Left lobe of liver (tissue), 2 donors: ENCODE measurements around the gene SLC22A23. TPM values are rescaled to one million over a fixed set of nuclear protein-coding genes. Genes with fewer than 3 reads are reported as not detected.
"Not testable (repeated sequence)": the region's sequence is repeated elsewhere in the genome, so short reads cannot be mapped to it uniquely, and the experiment has no call there.

Experiments
- ATAC-seq: fragments of 200-7000 bp; cut with Tn5 transposase; one replicate; pipeline ENCODE4 v1.9.1; 2020; ENCODE audit warnings: mild to moderate bottlenecking, moderate library complexity
- DNase-seq: peaks from one replicate; pipeline ENCODE4 v3.0.0-alpha.2; 2020; ENCODE audit warnings: low spot score
- total RNA-seq: library from RNA; stranded (reverse); gene quantifications from one replicate; pipeline ENCODE4 v1.2.1, GENCODE V29; 2021
- donor health status: DM: no; HTN: no; CAD: no; lungs with moderate emphysema.
- donor health status: DM: no; HTN: yes; CAD: no.

SLC22A23 gene
- total RNA-seq, 1 donor from 2014 or later = 16.9 TPM

DNA sequence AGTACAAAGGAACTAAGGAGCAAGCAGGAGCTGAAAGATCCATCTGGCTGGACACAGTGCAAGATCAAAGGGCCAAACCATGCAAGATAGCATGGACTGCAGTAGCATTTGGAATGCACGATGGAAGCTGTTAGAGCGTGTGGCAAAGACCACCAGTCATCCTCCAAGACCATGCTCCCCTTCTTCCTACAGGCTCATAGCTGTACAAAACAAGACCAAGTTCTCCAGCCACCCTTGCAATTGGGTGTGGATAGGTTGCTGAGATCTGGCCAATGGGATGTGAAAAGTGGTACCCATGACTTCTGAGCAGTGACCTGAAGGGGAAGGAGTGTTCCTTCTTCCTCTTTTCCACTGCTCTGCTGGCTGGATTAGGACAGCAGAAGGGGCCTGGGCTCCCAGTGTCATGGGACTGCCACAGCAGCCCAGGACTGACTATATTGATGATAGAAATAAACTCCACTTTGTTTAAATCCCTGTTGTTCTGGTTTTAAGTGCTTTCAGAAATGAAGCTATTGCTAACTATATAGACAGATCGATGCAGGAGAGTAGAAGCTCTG, 64.9 kb downstream of the SLC22A23 start:
- DNase-seq (no peak), ATAC-seq (no peak)

DNA sequence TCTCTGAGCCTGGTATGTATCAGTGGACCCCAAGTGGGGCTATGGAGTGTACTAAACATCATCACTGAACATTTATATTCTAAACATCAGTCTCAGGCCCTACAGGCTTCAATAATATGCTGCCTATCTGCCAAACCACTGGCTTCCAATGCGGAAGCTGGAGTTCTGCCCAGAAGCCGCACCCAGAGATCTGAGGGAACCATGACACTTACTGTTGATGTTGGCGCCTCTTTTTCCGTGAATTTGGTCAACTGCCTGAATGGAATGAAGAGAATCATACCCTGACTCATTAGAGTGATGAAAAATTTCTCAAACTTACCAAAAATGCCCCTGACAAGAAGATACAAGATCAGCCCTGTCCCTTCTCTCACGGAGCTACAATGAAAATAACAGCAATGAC, 66.2 kb downstream of the SLC22A23 start:
- DNase-seq (no peak), ATAC-seq (no peak)

DNA sequence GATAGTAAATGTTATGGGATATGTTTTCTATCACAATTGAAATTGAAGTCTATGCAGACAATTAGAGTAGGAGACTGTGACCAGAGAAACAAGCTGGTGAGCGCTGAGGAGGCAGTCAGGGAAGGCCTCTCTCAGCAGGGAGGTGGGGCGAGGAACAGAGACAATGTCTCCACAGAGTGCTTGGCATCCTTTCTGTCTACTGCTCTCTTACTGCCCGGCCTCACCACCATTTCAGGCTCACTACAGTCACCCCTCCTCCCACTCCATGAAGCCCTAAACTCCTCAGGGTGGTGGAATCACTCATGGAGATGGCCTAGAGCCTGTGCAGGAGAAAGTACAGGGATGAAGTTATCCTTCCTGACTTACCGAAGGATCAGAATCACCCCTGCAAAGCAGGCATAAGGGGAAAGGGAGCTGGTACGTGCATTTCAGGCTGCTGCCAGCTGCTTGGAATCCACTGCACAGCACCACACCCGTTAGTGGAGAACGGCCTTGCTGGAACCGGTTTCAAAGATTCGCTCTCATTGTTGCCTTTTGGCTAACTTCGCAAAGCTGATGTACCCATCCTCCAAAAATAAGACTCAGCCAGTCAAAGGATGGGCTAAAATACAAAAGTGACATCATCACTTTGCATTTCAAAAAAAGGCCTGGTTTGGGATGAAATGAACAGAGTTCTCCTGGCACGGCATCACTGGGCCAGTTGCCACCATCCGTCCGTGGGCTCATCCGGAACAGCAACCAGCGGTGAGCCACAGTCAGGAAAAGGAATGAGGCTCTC, 67.3 kb downstream of the SLC22A23 start:
- ATAC-seq (peak; percentile 79), DNase-seq (peak; percentile 73)

DNA sequence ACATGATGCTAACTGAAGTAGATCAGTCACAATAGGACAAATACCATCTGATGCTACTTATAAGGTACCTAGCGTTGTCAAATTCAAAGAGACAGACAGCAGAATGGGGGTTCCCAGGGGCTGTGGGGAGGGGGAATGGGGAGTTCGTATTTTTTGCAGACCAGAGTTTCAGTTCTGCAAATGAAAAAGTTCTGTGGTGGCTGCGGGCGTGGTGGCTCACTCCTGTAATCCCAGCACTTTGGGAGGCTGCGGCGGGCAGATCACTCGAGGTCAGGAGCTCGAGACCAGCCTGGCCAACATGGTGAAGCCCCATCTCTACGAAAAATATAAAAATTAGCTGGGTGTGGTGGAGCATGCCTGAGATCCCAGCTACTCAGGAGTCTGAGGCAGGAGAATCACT, 68.1 kb downstream of the SLC22A23 start:
- DNase-seq = no peak

DNA sequence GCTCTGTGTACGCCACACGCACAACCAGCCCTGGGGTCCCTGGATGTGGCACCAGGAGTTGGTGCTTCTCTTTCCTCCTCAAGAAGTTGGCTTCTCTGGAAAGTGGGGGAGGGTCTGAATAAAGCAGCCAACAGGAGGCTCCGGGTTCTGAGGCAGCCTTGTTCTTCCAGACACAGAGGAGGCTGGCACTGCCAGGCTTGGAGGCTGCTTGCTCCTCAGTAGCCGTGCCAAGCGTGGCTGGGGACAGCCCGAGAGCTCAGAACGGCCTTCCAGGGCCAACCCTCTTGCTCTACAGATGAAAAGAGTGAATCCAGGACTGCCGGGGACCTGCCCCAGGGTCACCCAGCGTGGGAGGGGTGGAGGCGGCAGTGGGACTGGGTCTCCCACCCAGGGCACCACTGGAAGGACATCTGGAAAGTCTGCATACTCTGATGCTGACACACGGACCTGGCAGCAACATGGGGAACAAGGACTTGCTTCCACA, 70.4 kb downstream of the SLC22A23 start:
- ATAC-seq (no peak), DNase-seq (no peak)

More for the DNA sequence above, 68.1 kb downstream of the SLC22A23 start:
- ATAC-seq = no peak

DNA sequence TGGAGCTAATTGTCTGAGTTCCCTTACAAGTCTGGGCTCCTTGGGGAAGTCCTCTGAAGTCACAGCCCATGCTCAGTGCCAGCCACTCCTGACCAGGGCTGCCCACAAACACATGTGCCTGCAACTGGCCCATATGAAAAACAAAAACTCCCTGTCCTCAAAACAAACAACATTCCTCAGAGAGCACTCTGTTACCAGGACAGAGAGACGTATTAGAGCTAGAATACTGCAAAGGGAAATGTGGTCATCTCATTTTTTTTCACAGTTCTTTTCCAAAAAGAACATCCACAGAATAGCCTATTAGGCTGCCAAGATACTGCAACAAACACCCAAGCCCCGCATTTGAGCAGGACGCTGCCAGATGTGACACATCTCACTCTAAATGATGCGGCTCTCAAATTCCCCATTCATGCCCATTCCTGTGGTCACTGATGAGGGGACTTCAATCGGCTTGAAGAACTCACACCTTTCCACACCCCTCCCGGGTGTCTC, 71.1 kb downstream of the SLC22A23 start:
- DNase-seq = no peak
- peak; percentile 3 for ATAC-seq

DNA sequence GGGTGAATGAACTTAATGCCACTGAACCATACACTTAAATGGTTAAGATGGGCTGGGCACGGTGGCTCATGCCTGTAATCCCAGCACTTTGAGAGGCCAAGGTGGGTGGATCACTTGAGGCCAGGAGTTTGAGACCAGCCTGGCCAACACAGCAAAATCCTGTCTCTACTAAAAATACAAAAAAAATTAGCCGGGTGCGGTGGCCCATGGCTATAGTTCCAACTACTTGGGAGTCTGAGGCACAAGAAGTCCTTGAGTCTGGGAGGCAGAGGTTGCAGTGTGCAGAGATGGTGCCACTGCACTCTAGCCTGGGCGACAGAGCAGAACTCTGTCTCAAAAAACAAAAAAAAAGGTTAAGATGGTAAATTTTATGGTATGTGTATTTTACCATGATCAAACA, 71.7 kb downstream of the SLC22A23 start:
- ATAC-seq, DNase-seq: not testable (repeated sequence)

DNA sequence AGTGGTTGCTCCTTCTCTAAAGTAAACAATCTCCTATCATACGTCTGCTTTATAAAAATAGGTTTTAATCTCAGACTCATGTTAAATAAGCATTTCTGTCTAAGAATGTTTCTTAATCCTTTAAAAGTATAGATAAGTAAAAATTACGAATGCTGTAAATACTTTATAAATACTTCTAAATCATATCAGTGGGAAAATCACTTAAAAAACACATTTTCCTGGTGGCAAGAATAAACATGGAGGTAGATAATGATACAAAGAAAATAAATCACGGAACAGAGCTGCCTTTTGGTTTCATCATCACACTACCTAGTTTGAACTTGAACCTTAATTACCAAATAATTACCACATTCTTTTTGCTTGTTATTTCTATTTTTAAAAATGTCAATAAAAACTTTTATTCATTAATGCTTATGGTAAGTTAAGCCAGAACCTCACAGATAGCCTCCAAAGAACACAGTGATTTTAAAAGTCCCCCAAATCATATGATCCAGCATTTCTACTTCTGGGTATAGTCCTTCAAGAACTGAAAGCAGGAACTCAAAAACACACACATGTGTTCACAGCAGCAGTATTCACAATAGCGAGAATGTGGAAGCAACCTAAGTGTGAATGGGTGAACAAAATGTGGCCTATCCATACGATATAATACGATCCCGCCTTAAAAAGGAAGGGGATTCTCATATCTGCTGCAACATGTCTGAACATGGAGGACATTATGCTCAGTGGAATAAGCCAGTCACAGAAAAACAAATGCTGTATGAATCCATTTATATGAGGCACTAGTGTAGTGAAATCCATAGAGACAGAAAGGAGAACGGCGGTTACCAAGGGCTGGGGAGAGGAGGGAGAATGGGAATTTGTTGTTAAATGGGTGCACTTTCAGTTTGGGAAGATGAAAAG, 72.4 kb downstream of the SLC22A23 start:
- DNase-seq (no peak), ATAC-seq (peak; percentile 12)

DNA sequence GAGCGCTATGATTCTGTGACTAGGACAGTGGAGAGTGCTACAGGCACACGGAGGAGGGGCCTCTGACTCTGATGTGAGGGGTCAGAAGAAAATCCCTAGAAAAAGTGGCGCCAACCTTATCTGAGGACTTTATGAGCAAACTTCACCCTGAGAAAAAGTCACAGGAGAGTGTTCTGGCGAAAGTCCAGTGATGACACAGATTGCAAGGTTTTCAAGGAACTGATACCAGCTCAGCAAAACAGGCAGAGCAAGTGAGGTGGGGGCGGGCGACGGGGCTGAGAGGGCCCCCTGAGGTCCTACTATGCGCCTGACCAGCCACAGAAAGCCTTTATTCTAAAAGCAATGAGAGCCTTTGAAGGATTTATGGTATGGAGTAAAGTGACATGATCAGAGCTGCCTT, 73.3 kb downstream of the SLC22A23 start:
- DNase-seq = no peak
- ATAC-seq = peak; percentile 38

DNA sequence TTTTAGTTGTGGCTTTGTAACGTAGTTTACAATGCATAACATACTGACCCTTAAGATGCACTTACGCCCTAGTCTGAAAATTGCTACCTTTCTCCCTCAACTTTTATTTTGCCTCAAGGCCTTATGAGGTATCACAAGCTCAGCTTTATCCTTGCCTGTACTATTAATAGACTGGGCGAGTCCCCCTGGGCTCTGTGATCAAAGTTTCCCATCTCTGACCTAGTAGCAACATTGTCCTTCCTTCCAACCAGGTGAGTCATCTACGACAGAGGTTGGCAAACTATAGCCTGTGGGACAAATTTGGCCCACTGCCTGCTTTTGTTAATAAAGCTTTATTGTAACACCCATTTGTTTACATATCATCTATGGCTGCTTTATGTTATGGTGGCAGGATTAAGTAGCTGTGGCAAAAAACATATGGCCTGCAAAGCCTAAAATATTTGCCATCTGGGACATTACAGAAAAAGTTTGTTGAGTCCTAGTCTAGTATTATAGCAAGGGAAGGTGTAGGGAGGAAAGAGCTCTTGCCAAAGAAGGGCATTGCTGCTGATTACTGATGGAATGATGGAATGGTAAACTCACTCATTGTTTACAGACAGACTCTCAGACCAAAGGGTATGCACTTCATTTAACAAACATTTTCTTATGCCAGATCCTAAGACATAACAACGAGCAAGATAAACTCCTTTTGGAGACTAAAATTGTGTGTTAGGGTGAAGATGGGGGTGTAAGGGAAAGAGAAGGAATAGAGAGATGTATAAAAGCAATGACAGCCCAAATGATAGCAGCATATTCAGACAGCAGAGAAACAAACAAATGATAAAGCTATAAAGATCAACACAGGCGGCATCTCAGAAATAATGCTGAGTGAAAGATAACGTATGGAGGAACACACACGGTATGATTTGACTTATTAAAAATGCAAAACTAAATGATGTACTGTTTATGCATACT, 74.2 kb downstream of the SLC22A23 start:
- ATAC-seq = no peak
- no peak for DNase-seq

DNA sequence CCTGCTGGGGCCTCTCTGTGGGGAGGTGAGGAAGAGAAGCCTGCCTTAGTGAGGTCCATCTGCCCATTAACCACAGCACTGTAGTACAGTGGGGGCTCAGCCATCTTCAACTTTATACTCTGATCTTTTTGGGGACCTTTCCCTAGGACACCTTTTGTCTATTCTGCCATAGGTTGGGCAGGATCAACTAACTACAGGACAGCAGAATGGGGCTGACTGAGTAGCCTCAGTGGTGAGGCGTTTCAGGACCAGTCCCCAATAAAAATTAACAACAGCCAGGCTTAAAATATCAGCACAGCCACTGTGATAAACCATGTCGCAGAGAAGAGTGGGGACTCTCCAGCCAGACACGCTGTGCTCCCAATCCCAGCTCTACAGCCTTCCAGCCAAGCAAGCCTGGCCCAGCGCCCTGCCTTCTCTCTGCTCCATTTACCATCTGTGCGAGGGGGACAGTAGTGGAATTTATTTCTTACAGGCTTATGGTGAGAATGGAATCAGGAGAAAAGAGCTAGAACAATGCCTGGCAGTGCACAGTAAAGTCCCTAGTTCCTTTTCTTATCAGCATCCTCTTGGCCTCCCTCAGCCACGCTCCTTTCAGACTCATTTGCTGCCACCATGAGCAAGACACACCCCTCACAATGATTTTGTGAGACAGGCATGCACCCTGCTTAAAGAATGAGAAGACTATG, 75.5 kb downstream of the SLC22A23 start:
- no peak for ATAC-seq
- DNase-seq = no peak

DNA sequence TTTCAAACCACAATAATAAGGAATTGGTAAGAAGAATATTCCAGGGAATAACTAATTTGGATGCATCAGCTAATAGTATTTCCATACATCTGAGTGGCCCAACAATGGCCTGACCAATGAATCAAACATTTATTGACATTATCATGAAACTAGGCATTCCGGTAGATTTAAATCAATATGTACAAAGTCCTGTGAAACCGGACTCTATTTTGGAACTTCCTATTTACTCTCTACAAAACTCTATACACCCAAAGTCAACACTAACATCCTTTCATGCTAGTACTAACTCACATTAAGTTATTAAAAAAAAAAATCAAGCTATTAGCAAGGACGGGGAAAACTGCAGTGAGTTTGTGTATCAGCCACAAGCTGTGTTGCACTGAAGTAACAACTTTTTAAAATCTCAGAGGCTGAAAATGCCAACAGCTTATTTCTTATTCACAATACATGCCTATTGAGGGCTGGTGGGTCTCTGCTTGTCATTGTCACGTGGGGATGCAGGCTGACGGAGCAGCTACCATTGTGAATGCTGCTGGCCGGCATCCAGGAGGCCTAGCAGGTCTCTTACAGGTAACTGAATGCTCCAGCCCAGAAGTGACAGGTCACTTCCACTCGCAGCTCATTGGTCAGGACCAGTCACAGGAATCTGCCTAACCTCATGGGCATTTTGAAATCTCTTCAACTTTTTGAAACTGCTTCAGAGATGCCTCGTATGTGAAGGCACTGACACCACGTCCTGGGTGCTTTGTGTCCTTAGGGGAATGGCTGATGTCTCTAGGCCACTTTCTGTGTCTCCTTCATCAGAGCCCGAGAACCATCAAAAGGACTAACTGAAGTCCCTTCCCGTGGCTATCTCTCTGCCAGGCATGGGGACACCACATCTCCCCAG, 76.3 kb downstream of the SLC22A23 start:
- peak; percentile 53 for ATAC-seq
- DNase-seq = peak; percentile 70

DNA sequence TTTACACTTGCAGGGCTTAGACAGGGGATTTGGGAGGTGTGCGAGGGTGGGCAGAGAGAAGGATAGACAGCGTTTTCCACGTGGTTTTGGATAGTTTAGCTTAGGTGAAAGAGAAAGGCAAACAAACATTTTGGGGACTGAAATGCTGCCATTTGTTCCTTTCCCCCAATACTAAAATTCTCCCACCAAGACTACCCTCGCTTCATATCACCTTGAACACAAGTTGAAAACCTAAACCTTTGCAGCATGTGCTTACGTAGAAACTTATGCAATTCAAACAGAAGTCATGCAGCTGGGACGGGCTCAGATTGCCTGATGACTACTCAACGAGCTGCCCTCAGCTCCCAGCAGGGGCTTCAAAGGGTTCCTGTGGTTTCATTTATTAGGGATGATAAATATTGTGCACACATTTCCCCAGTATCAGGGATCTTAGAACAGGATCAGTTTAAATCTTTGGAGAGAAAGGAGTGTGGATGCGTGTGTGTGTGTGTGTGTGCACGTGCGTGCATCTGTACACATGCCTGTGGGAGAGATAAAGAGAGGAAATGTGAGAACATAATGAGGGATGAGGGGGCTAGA, 77.3 kb downstream of the SLC22A23 start:
- DNase-seq (no peak), ATAC-seq (no peak)

DNA sequence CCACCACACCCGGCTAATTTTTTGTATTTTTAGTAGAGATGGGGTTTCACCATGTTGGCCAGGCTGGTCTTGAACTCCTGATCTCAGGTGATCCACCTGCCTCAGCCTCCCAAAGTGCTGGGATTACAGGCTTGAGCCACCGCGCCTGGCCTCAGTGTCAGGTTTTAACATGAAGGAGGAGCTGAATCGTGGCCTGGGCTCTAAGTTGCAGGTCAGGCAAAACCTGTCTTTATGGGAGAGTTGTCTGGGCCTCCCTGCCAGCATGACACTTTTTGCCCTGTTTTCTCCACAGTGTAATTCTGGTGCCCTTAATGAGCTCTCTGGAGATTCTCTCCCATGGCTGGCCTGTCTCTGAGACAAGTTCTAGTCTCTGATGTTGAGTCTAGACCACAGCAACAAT, 78.0 kb downstream of the SLC22A23 start:
- ATAC-seq, DNase-seq: not testable (repeated sequence)

DNA sequence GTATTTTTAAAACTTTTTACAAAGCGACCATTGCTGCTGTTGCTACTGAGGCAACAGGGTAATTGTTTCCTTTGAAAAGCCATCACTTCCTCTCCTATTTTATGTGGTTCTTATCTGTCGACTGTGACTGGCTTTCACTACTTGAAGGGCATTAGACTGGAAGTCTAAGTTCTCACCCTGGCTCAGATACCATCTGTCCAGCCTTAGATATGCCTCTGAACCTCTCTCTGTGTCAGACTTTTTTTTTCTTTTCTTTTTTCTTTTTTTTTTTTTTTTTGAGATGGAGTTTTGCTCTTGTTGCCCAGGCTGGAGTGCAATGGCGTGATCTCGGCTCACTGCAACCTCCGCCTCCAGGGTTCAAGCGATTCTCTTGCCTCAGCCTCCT, 78.5 kb downstream of the SLC22A23 start:
- DNase-seq, ATAC-seq: not testable (repeated sequence)

DNA sequence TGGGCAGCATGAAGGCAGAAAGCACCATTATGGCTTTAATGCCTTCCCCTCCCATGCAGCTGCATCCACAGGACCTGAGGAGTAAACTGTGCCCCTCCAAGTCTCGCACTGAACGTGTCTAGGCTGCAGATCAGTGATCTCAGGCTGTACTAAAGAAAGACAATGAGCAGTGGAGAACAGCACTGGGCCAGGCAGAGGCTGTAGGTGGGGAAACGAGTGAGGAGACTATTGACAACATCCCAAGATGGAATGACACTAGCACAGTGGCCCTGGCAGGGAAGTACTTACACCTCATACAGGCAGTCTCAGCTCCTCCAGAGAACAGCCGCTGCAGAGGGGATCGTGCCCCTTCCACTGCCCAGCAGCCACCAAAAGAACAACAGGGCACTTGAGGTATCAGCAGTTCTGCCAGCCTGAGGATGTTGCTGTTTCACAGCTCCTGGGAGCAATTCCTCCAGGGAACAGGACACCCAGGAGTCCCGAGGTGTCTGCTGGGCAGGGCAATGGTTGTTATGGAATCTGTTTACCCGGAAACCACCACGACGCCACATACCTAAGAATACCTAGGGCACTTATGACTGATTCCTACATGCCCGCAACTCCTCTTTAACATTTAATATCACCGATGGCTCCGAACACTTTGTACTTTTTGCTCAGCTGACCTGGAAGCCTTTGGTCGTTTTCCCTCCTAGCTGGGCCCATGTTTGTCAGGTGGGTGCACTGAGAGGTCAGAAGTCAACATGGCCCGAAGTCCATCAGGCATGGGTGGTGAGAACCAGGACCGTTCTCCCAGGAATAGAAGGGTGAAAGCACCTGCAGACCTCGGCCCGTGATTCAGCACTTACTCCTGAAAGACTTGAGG, 79.1 kb downstream of the SLC22A23 start:
- ATAC-seq (peak; percentile 61), DNase-seq (peak; percentile 66)

DNA sequence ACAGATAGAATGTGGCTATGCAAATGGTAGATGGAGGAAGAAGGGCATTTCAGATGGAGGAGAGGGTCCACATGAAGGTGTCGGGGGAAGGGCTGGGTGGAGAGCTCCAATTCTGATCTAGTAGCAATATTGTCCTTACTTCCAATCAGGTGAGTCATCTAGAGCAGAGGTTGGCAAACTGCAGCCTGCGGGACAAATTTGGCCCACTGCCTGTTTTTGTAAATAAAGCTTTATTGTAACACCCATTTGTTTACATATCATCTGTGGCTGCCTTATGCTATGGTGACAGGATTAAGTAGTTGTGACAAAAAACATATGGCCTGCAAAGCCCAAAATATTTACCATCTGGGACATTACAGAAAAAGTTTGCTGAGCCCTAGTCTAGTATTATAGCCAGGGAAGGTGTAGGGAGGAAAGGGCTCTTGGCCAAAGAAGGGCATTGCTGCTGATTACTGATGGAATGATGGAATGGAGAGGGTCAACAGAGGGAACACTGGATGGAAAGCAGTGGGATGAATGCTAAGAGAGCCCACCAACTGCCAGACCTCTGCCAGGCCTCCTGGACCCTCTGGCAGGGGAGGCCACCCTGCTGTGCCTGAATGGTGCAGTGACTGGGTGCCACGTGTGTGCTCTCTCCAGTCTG, 79.8 kb downstream of the SLC22A23 start:
- DNase-seq = no peak
- ATAC-seq = no peak
